Neutrophil (primary cell): ENCODE measurements around the gene FBXL17.

ENCODE experiments used
- H3K27ac ChIP-seq: fragments of 200-600 bp; sonication (generic); 2 replicates; pipeline ENCODE4 v1.5.1; 2016; ENCODE audit warnings: mild to moderate bottlenecking, moderate library complexity
- H3K27me3 ChIP-seq: fragments of 200-600 bp; sonication (generic); 2 replicates; pipeline ENCODE4 v1.6.0; 2016; ENCODE audit warnings: mild to moderate bottlenecking
- H3K36me3 ChIP-seq: fragments of 200-600 bp; sonication (generic); 2 replicates; pipeline ENCODE4 v1.5.1; 2017
- H3K4me1 ChIP-seq, 2 experiments: fragments of 200-600 bp in 1 of 2; sonication (generic) in 1 of 2; 1 replicate in 1 of 2; 2 replicates in 1 of 2; pipeline versions ENCODE4 v1.5.1 to v1.6.1; 2013 to 2016; ENCODE audit warnings: low read depth in 1 of 2, low read length in 1 of 2, mild to moderate bottlenecking in 1 of 2, moderate library complexity in 1 of 2; ENCODE audit not compliant: control insufficient read depth in 1 of 2, insufficient read depth in 1 of 2
- H3K4me3 ChIP-seq, 2 experiments: fragments of 200-600 bp in 1 of 2; sonication (generic) in 1 of 2; 1 replicate in 1 of 2; 2 replicates in 1 of 2; pipeline ENCODE4 v1.5.1; 2013 to 2016; ENCODE audit warnings: low read depth in 1 of 2, low read length in 1 of 2, mild to moderate bottlenecking in 1 of 2, moderate library complexity in 1 of 2
- H3K9me3 ChIP-seq: fragments of 200-600 bp; sonication (generic); 2 replicates; pipeline ENCODE4 v1.5.1; 2016
- CTCF ChIP-seq: fragments of 200-600 bp; sonication (generic); IDR thresholded peaks from 2 replicates; pipeline ENCODE4 v1.5.1; 2016; ENCODE audit warnings: antibody characterized with exemption

Gene FBXL17

GRCh38 chr5:107985144-107985543 is 396.8 kb downstream of the FBXL17 start:
- H3K4me3 ChIP-seq: no peak overlapping the region
- no peaks in the 10 kb centered on the region for H3K27me3 ChIP-seq
- no peaks in the 10 kb centered on the region for H3K36me3 ChIP-seq
- no peaks in the 10 kb centered on the region for H3K9me3 ChIP-seq
- TF ChIP-seq CTCF: no peak
- H3K4me1 ChIP-seq: peaks cover 8 to 13% of the 10 kb centered on the region in 2 experiments
- no peak overlapping the region for H3K27ac ChIP-seq

GRCh38 chr5:107982703-107983425 is 399.0 kb downstream of the FBXL17 start:
- TF ChIP-seq CTCF: no peak
- Histone ChIP-seq H3K27me3 (no peaks in the 10 kb centered on the region), H3K4me3 (no peak overlapping the region), H3K9me3 (no peaks in the 10 kb centered on the region), H3K4me1 (peaks cover 8 to 13% of the 10 kb centered on the region in 2 experiments), H3K36me3 (no peaks in the 10 kb centered on the region), H3K27ac (no peak overlapping the region)

GRCh38 chr5:107980923-107981692 is 400.8 kb downstream of the FBXL17 start:
- no peaks in the 10 kb centered on the region for H3K36me3 ChIP-seq
- H3K4me1 ChIP-seq: peaks cover 8 to 13% of the 10 kb centered on the region in 2 experiments
- H3K4me3 ChIP-seq: no peak overlapping the region
- H3K27me3 ChIP-seq: no peaks in the 10 kb centered on the region
- no peak for TF ChIP-seq CTCF
- no peaks in the 10 kb centered on the region for H3K9me3 ChIP-seq
- no peak overlapping the region for H3K27ac ChIP-seq

GRCh38 chr5:107979900-107980299 is 402.0 kb downstream of the FBXL17 start:
- Histone ChIP-seq H3K36me3 (no peaks in the 10 kb centered on the region), H3K27me3 (no peaks in the 10 kb centered on the region), H3K4me3 (no peak overlapping the region), H3K27ac (no peak overlapping the region), H3K4me1 (peaks cover 2 to 5% of the 10 kb centered on the region in 2 experiments), H3K9me3 (no peaks in the 10 kb centered on the region)
- TF ChIP-seq CTCF: no peak

- Histone ChIP-seq H3K27me3 (no peaks in the 10 kb centered on the region), H3K27ac (no peak overlapping the region), H3K4me1 (no peaks in the 10 kb centered on the region), H3K9me3 (no peaks in the 10 kb centered on the region), H3K36me3 (no peaks in the 10 kb centered on the region), H3K4me3 (no peak overlapping the region)
- no peak for TF ChIP-seq CTCF
These were observed 402.6 kb downstream of the FBXL17 start for GRCh38 chr5:107979291-107979690.
